Measurements from ENCODE around the gene NR5A1.

NR5A1 gene

DNA sequence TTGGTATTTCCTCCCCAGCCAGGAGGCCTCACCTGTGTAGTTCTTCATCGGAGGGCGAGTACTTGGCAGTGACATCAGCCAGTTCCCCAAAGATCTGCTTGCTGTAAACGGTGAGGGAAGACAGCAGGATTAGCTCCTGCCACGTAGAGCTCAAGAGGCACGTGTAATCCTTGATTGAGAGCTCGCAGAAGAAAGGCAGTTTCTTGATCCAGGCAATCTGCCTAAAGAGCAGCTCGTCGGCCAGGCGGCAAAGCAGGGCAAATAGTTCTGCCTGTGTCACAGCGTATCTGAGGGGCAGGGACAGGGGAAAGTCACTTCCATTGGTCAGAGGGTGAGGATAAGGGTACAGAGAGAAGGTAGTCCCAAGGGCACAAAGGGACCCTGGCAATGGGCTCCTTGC is 28.6 kb upstream of the NR5A1 start:
- no peak overlapping the region for H3K4me3 ChIP-seq (ENCODE audit: low read length in 2 of 2)
- H3K27me3 ChIP-seq (ENCODE audit: control insufficient read depth in 2 of 2, insufficient read depth in 2 of 2, low read length in 2 of 2) = no peaks in the 10 kb centered on the region
- H3K4me1 ChIP-seq (ENCODE audit: control insufficient read depth in 2 of 2, insufficient read depth in 2 of 2, low read length in 2 of 2) = no peaks in the 10 kb centered on the region
- peaks cover 6 to 12% of the 10 kb centered on the region in 2 donors for H3K36me3 ChIP-seq (ENCODE audit: control insufficient read depth in 2 of 2, insufficient read depth in 2 of 2, low read length in 2 of 2)
- H3K9me3 ChIP-seq (ENCODE audit: control insufficient read depth in 2 of 2, low read length in 2 of 2) = no peaks in the 10 kb centered on the region
- no peak overlapping the region for H3K9ac ChIP-seq (ENCODE audit: low read depth in 1 of 2, low read length in 2 of 2)
- no peak overlapping the region for H3K27ac ChIP-seq (ENCODE audit: low read depth in 2 of 2, low read length in 2 of 2)

DNA sequence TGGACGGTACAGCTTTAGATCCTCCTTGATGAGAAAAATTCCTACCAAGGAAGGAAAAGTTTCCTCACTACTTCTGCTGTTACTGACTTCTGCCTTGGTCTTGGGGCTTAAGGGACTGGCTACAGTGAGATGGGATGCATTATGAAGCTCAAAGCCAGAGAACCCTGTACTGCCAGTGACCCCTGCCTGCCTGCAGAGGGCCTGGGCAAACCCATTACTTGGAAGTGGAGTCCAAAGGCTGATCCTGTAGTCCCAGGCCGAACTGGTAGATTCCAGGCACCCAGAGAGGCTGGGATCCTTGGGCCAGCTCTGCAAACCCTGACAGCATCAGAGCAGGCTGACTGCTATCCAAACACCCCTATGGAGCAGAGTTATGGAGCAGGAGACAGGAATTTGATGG is 25.7 kb upstream of the NR5A1 start:
- H3K9ac ChIP-seq (ENCODE audit: low read depth in 1 of 2, low read length in 2 of 2) = no peak overlapping the region
- H3K27me3 ChIP-seq (ENCODE audit: control insufficient read depth in 2 of 2, insufficient read depth in 2 of 2, low read length in 2 of 2) = no peaks in the 10 kb centered on the region
- H3K9me3 ChIP-seq (ENCODE audit: control insufficient read depth in 2 of 2, low read length in 2 of 2) = no peaks in the 10 kb centered on the region
- no peak overlapping the region for H3K27ac ChIP-seq (ENCODE audit: low read depth in 2 of 2, low read length in 2 of 2)
- no peak overlapping the region for H3K4me3 ChIP-seq (ENCODE audit: low read length in 2 of 2)
- H3K36me3 ChIP-seq (ENCODE audit: control insufficient read depth in 2 of 2, insufficient read depth in 2 of 2, low read length in 2 of 2) = peaks cover 6 to 11% of the 10 kb centered on the region in 2 donors
- no peaks in the 10 kb centered on the region for H3K4me1 ChIP-seq (ENCODE audit: control insufficient read depth in 2 of 2, insufficient read depth in 2 of 2, low read length in 2 of 2)

DNA sequence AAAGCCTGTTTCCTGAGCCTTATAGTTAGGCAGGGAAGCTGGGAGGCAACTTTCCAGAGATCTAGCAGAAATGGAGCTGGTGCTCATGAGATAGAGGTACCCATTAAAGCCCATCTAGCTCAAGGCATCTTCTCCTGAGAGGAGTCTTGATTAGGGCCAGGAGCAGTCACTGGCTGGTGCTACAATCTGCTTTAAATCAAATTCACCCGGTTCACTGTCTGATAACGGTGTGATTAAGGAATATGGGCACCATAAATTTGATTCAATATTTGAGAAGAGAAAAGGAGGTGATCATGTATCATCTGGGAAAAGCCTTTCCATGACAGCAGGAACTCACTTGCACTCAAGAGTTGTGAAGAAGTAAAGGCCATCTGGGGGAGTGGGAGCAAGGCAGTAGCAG is 23.9 kb upstream of the NR5A1 start:
- Histone ChIP-seq H3K9ac (ENCODE audit: low read depth in 1 of 2, low read length in 2 of 2) (no peak overlapping the region), H3K4me3 (ENCODE audit: low read length in 2 of 2) (no peak overlapping the region), H3K4me1 (ENCODE audit: control insufficient read depth in 2 of 2, insufficient read depth in 2 of 2, low read length in 2 of 2) (no peaks in the 10 kb centered on the region), H3K36me3 (ENCODE audit: control insufficient read depth in 2 of 2, insufficient read depth in 2 of 2, low read length in 2 of 2) (peaks cover 6 to 12% of the 10 kb centered on the region in 2 donors), H3K27me3 (ENCODE audit: control insufficient read depth in 2 of 2, insufficient read depth in 2 of 2, low read length in 2 of 2) (no peaks in the 10 kb centered on the region), H3K9me3 (ENCODE audit: control insufficient read depth in 2 of 2, low read length in 2 of 2) (no peaks in the 10 kb centered on the region), H3K27ac (ENCODE audit: low read depth in 2 of 2, low read length in 2 of 2) (no peak overlapping the region)

DNA sequence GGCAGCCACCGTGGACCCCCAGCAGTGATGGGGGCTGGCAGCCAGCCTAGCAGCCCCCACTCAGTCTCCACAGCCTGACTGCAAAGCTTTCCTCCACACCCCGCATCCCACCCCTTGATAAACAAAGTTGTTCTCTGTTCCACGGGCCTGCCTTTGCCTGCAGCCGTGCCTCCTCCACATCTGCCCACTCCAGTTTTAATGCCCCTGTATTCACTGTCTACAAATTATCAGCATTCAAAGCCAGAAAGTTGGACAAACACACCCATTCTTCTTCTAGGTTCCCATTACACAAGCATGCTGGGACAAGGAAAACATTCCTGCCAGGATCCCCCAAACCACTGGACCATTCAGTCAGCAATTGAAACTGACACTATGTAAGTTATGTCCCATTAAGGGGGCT is 23.0 kb upstream of the NR5A1 start:
- no peak overlapping the region for H3K27ac ChIP-seq (ENCODE audit: low read depth in 2 of 2, low read length in 2 of 2)
- peaks cover 2 to 7% of the 10 kb centered on the region in 2 donors for H3K36me3 ChIP-seq (ENCODE audit: control insufficient read depth in 2 of 2, insufficient read depth in 2 of 2, low read length in 2 of 2)
- no peaks in the 10 kb centered on the region for H3K9me3 ChIP-seq (ENCODE audit: control insufficient read depth in 2 of 2, low read length in 2 of 2)
- no peak overlapping the region for H3K9ac ChIP-seq (ENCODE audit: low read depth in 1 of 2, low read length in 2 of 2)
- no peak overlapping the region for H3K4me3 ChIP-seq (ENCODE audit: low read length in 2 of 2)
- H3K4me1 ChIP-seq (ENCODE audit: control insufficient read depth in 2 of 2, insufficient read depth in 2 of 2, low read length in 2 of 2) = no peaks in the 10 kb centered on the region
- H3K27me3 ChIP-seq (ENCODE audit: control insufficient read depth in 2 of 2, insufficient read depth in 2 of 2, low read length in 2 of 2) = no peaks in the 10 kb centered on the region

DNA sequence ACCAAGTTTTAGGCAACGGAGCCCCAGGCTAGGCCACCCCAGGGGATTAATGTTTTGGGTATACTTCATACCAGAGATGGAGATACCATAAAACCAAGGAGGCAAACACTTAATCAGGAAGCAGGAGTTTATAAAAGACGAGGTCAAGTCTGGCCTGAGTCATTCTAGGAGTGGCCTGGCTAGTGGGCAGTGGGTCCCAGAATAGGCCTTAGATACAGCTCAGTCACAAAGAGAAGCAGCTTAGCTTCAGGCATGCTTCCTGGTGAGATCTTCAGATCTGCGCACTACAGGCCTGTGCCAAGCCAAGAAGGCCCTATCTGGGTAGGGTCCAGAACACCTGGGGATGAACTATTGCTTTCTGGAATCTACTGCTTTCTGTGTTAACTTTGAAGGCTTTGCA is 20.6 kb upstream of the NR5A1 start:
- H3K4me1 ChIP-seq (ENCODE audit: control insufficient read depth in 2 of 2, insufficient read depth in 2 of 2, low read length in 2 of 2) = no peaks in the 10 kb centered on the region
- no peaks in the 10 kb centered on the region for H3K27me3 ChIP-seq (ENCODE audit: control insufficient read depth in 2 of 2, insufficient read depth in 2 of 2, low read length in 2 of 2)
- H3K4me3 ChIP-seq (ENCODE audit: low read length in 2 of 2) = no peak overlapping the region
- no peak overlapping the region for H3K27ac ChIP-seq (ENCODE audit: low read depth in 2 of 2, low read length in 2 of 2)
- H3K9ac ChIP-seq (ENCODE audit: low read depth in 1 of 2, low read length in 2 of 2) = no peak overlapping the region
- H3K36me3 ChIP-seq (ENCODE audit: control insufficient read depth in 2 of 2, insufficient read depth in 2 of 2, low read length in 2 of 2) = peaks cover 0 to 4% of the 10 kb centered on the region in 2 donors
- no peaks in the 10 kb centered on the region for H3K9me3 ChIP-seq (ENCODE audit: control insufficient read depth in 2 of 2, low read length in 2 of 2)

DNA sequence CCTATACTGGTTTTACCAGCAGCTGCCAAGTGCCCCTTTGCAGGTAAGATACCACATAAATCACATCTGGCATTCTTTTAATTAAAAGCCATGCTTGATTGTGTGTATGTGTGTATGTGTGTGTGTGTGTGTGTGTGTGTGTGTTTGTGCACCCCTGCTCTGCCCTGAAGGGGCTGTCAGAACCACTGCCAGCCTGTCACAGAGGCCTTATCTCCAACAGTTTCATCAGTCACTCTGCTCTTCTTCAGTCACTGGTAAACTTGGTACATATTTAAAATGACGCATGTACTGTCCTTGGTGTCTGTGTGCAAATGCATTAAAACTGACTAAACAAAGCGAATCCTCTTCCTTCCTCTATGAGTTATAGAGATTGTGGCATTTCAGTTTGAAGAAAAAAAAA is 19.0 kb upstream of the NR5A1 start:
- no peak overlapping the region for H3K4me3 ChIP-seq (ENCODE audit: low read length in 2 of 2)
- H3K9ac ChIP-seq (ENCODE audit: low read depth in 1 of 2, low read length in 2 of 2) = no peak overlapping the region

DNA sequence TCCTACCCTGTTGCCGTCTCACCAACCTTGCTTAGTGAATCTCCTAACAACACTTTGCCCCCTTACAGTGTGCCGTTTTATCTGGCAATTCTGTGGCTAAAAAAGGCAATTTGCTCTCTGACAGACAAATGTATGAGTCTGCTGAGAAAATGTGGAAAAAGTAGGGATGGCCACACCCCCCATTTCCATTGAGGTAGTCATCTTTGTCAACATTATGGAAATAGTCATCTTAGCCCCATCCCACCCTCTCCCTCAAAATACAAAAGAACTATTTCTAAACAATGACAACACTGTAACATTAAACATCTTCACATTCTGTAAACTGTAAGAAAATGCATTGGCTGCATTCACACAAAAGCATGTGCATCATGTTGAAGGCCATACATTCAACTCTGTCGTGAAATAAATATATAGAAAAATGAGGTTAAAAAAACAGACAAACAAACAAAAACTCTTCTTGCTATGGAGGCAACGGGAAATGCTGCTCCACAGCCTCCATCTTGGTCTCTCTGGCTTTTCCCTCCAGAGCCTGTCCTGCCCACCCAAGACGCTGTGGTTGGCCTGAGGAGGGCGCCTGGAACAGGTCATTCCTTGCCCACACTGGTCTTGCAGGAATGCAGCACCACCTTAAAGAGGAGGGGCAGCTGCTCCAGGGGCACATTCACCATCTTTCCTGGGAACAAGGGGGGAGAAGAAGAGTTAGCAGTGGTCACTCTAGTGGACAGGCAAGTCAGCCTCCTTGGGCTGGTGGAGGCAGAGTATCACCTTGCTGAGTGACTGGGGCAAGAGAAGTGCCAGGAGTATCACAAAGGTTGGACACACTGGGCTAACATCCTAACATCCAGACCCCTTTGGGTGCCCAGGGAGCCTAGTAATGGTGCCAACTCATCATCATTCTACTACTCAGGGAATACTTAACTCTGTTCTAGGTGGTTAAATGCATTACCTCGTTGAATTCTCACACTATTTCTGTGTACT is 15.2 kb upstream of the NR5A1 start:
- Histone ChIP-seq H3K4me3 (ENCODE audit: low read length in 2 of 2) (no peak overlapping the region), H3K36me3 (ENCODE audit: control insufficient read depth in 2 of 2, insufficient read depth in 2 of 2, low read length in 2 of 2) (no peaks in the 10 kb centered on the region), H3K9ac (ENCODE audit: low read depth in 1 of 2, low read length in 2 of 2) (no peak overlapping the region), H3K9me3 (ENCODE audit: control insufficient read depth in 2 of 2, low read length in 2 of 2) (no peaks in the 10 kb centered on the region), H3K27me3 (ENCODE audit: control insufficient read depth in 2 of 2, insufficient read depth in 2 of 2, low read length in 2 of 2) (no peaks in the 10 kb centered on the region), H3K27ac (ENCODE audit: low read depth in 2 of 2, low read length in 2 of 2) (no peak overlapping the region), H3K4me1 (ENCODE audit: control insufficient read depth in 2 of 2, insufficient read depth in 2 of 2, low read length in 2 of 2) (no peaks in the 10 kb centered on the region)

More for the DNA sequence above, 19.0 kb upstream of the NR5A1 start:
- peaks cover 0 to 4% of the 10 kb centered on the region in 2 donors for H3K36me3 ChIP-seq (ENCODE audit: control insufficient read depth in 2 of 2, insufficient read depth in 2 of 2, low read length in 2 of 2)
- no peaks in the 10 kb centered on the region for H3K4me1 ChIP-seq (ENCODE audit: control insufficient read depth in 2 of 2, insufficient read depth in 2 of 2, low read length in 2 of 2)
- H3K9me3 ChIP-seq (ENCODE audit: control insufficient read depth in 2 of 2, low read length in 2 of 2) = no peaks in the 10 kb centered on the region
- no peaks in the 10 kb centered on the region for H3K27me3 ChIP-seq (ENCODE audit: control insufficient read depth in 2 of 2, insufficient read depth in 2 of 2, low read length in 2 of 2)
- H3K27ac ChIP-seq (ENCODE audit: low read depth in 2 of 2, low read length in 2 of 2) = no peak overlapping the region

DNA sequence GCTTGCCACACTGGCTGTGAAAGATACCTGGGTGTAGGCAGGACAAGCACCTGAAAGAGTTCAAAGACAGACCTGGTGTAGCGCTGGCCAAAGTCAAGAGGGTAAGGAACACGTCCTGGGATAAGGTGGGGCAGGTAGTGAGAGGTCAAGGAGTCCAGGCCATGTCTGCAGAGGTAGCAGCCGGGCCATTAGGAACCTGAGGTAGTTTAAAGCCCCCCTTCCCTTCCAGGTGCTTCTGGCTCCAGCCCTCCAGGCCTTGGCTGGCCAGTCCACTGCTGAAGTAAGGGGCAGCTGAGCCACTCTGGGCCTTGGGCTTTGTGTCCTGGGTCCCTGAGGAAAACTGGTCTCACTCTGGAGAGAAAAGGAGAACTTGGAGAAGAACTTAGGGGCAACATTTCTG is 13.9 kb upstream of the NR5A1 start:
- Histone ChIP-seq H3K36me3 (ENCODE audit: control insufficient read depth in 2 of 2, insufficient read depth in 2 of 2, low read length in 2 of 2) (no peaks in the 10 kb centered on the region), H3K9ac (ENCODE audit: low read depth in 1 of 2, low read length in 2 of 2) (no peak overlapping the region), H3K27ac (ENCODE audit: low read depth in 2 of 2, low read length in 2 of 2) (no peak overlapping the region), H3K4me3 (ENCODE audit: low read length in 2 of 2) (no peak overlapping the region), H3K9me3 (ENCODE audit: control insufficient read depth in 2 of 2, low read length in 2 of 2) (no peaks in the 10 kb centered on the region), H3K27me3 (ENCODE audit: control insufficient read depth in 2 of 2, insufficient read depth in 2 of 2, low read length in 2 of 2) (no peaks in the 10 kb centered on the region), H3K4me1 (ENCODE audit: control insufficient read depth in 2 of 2, insufficient read depth in 2 of 2, low read length in 2 of 2) (no peaks in the 10 kb centered on the region)

DNA sequence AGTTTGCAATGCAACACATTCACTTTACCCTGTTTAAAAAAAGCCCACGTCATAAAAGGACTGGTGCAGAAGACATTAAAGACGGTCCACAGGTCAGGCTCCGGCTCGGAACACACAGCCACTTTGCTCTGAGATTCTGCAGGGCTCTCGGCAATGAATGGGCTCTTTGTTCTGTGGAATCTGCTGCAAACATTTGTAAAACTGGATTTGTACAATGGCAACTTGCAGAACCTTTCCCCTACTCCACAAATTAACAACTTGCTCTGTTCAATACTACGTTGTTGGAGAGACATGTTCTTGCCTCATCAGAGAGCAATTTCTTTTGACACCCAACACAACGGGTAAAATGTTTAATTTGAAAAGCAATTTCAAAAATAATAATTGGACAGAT is 13.0 kb upstream of the NR5A1 start:
- Histone ChIP-seq H3K36me3 (ENCODE audit: control insufficient read depth in 2 of 2, insufficient read depth in 2 of 2, low read length in 2 of 2) (no peaks in the 10 kb centered on the region), H3K27ac (ENCODE audit: low read depth in 2 of 2, low read length in 2 of 2) (no peak overlapping the region), H3K27me3 (ENCODE audit: control insufficient read depth in 2 of 2, insufficient read depth in 2 of 2, low read length in 2 of 2) (no peaks in the 10 kb centered on the region), H3K4me3 (ENCODE audit: low read length in 2 of 2) (no peak overlapping the region), H3K9me3 (ENCODE audit: control insufficient read depth in 2 of 2, low read length in 2 of 2) (no peaks in the 10 kb centered on the region), H3K9ac (ENCODE audit: low read depth in 1 of 2, low read length in 2 of 2) (no peak overlapping the region), H3K4me1 (ENCODE audit: control insufficient read depth in 2 of 2, insufficient read depth in 2 of 2, low read length in 2 of 2) (no peaks in the 10 kb centered on the region)

DNA sequence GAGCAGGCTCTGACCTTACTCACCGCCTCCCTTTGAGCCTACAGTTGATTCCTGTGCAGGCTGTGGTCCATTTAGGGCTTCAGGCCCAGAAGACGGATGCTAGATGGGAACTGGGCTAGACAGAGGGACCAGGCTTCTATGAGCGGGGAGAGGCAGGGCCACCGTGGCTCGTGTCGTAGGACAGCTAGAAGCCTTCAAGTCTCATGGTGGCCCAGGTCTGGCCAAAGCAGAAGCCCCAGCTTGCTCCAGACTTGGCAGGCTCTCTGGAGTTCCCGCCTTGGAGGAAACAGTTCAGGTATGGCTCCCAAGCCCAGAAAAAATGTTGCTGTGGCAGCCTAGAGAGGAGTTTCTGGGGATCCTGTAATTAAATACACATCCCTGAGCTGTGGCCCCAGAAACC is 10.9 kb upstream of the NR5A1 start:
- no peaks in the 10 kb centered on the region for H3K4me1 ChIP-seq (ENCODE audit: control insufficient read depth in 2 of 2, insufficient read depth in 2 of 2, low read length in 2 of 2)
- H3K9ac ChIP-seq (ENCODE audit: low read depth in 1 of 2, low read length in 2 of 2) = no peak overlapping the region
- H3K4me3 ChIP-seq (ENCODE audit: low read length in 2 of 2) = no peak overlapping the region
- no peak overlapping the region for H3K27ac ChIP-seq (ENCODE audit: low read depth in 2 of 2, low read length in 2 of 2)
- no peaks in the 10 kb centered on the region for H3K9me3 ChIP-seq (ENCODE audit: control insufficient read depth in 2 of 2, low read length in 2 of 2)
- H3K36me3 ChIP-seq (ENCODE audit: control insufficient read depth in 2 of 2, insufficient read depth in 2 of 2, low read length in 2 of 2) = no peaks in the 10 kb centered on the region
- H3K27me3 ChIP-seq (ENCODE audit: control insufficient read depth in 2 of 2, insufficient read depth in 2 of 2, low read length in 2 of 2) = no peaks in the 10 kb centered on the region

Measured in mucosa of rectum (tissue), 2 donors.